B cell (primary cell): ENCODE results near the gene MRTFB.
"Not testable (repeated sequence)": the region's sequence is repeated elsewhere in the genome, so short reads cannot be mapped to it uniquely, and the experiment has no call there.

ENCODE experiments used
- EZH2 ChIP-seq: IDR thresholded peaks from 2 replicates; pipeline ENCODE4 v1.6.1; 2012; ENCODE audit warnings: borderline replicate concordance, low read depth, mild to moderate bottlenecking, moderate library complexity, low read length; ENCODE audit not compliant: insufficient read depth, poor library complexity, severe bottlenecking
- TF ChIP-seq, protein P1 (sequence below): fragments of 200-600 bp; IDR thresholded peaks from one replicate; pipeline ENCODE4 v1.8.0; 2022; ENCODE audit warnings: antibody characterized with exemption, mild to moderate bottlenecking

DNA sequence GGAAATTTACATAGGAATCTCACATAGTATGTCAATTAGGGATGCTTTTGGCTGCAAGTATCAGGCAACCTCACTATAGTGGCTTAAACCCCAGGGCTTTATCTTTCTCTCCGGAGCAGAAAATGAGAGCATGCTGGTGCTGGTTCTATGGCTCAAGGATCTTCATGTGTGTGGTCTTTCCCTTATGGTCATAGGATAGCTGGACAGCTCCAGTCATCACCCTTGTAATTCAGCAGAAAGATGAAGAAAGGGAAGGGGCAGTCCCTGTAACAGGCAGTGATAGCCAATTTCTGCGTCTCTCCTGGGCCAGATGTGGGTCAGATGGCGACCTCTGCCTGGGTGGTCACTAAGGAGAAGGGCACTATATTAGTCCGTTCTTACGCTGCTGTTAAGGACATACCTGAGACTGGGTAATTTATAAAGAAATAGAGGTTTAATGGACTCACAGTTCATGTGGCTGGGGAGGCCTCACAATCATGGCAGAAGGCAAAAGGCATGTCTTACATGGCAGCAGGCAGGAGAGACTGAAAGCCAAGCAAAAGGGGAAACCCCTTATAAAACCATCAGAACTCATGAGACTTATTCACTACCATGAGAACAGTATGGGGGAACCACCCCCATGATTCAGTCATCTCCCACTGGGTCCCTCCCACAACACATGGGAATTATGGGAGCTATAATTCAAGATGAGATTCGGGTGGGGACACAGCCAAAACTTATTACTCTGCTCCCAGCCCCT is 23.8 kb upstream of the MRTFB start:
- TF ChIP-seq, protein P1, sequence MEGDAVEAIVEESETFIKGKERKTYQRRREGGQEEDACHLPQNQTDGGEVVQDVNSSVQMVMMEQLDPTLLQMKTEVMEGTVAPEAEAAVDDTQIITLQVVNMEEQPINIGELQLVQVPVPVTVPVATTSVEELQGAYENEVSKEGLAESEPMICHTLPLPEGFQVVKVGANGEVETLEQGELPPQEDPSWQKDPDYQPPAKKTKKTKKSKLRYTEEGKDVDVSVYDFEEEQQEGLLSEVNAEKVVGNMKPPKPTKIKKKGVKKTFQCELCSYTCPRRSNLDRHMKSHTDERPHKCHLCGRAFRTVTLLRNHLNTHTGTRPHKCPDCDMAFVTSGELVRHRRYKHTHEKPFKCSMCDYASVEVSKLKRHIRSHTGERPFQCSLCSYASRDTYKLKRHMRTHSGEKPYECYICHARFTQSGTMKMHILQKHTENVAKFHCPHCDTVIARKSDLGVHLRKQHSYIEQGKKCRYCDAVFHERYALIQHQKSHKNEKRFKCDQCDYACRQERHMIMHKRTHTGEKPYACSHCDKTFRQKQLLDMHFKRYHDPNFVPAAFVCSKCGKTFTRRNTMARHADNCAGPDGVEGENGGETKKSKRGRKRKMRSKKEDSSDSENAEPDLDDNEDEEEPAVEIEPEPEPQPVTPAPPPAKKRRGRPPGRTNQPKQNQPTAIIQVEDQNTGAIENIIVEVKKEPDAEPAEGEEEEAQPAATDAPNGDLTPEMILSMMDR: not testable (repeated sequence)
- not testable (repeated sequence) for TF ChIP-seq EZH2
